Astrocyte (in vitro differentiated cells and primary cell): ENCODE measurements around the gene CSKMT.

Source experiments
- EZH2 ChIP-seq: IDR thresholded peaks from 2 replicates; pipeline ENCODE4 v1.6.1; 2012; ENCODE audit warnings: mild to moderate bottlenecking, low read length, inconsistent platforms; ENCODE audit not compliant: insufficient read depth
- TF ChIP-seq, protein P1 (sequence below): IDR thresholded peaks from 2 replicates; pipeline ENCODE4 v1.5.1; 2011; ENCODE audit warnings: low read depth, mild to moderate bottlenecking, inconsistent platforms, low read length, moderate library complexity; ENCODE audit not compliant: insufficient read depth

DNA sequence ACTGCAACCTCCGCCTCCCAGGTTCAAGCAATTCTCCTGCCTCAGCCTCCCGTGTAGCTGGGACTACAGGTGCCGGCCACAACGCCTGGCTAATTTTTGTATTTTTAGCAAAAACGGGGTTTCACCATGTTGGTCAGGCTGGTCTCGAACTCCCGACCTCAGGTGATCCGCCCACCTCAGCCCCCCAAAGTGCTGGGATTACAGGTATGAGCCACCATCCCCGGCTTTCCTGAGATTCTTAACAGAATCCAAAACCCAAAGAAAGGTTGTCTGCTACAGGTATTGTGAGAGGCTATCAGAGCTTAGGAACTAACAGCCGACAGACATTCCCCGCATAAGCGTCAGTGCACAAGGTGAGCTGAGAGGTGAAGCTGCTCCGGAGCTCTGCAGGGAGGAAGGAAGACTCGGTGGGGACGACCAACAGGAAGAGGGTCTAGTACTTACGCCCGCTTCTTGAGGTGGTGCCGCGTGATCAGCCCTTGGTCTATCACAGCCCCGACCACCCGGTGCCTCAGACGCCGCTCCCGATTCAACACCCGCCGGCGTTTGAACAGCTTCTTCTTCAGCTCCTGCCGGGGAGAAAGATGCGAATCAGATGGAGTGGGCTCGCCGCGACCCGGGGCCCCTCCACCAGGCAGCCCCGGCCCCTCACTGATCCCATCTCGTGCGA, 572 bp upstream of the CSKMT start:
- TF ChIP-seq, protein P1, sequence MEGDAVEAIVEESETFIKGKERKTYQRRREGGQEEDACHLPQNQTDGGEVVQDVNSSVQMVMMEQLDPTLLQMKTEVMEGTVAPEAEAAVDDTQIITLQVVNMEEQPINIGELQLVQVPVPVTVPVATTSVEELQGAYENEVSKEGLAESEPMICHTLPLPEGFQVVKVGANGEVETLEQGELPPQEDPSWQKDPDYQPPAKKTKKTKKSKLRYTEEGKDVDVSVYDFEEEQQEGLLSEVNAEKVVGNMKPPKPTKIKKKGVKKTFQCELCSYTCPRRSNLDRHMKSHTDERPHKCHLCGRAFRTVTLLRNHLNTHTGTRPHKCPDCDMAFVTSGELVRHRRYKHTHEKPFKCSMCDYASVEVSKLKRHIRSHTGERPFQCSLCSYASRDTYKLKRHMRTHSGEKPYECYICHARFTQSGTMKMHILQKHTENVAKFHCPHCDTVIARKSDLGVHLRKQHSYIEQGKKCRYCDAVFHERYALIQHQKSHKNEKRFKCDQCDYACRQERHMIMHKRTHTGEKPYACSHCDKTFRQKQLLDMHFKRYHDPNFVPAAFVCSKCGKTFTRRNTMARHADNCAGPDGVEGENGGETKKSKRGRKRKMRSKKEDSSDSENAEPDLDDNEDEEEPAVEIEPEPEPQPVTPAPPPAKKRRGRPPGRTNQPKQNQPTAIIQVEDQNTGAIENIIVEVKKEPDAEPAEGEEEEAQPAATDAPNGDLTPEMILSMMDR, result no peak
- TF ChIP-seq EZH2, result no peak
